BE2C (cell line): ENCODE data around the gene TULP4.
A peak's percentile ranks its signal among the peaks of the same experiment; 100 is the strongest.
"Not testable (repeated sequence)": the region's sequence is repeated elsewhere in the genome, so short reads cannot be mapped to it uniquely, and the experiment has no call there.

Experiments
- DNase-seq: peaks from one replicate; pipeline ENCODE4 v3.0.0-alpha.2; 2020
- H3K27me3 ChIP-seq: fragments of 250-450 bp; sonication (Bioruptor Pico); 2 replicates; pipeline ENCODE4 v1.5.1; 2020; ENCODE audit warnings: mild to moderate bottlenecking
- H3K36me3 ChIP-seq: fragments of 250-450 bp; sonication (Bioruptor Pico); 2 replicates; pipeline ENCODE4 v1.5.1; 2020; ENCODE audit warnings: mild to moderate bottlenecking
- H3K4me1 ChIP-seq: fragments of 250-450 bp; sonication (Bioruptor Pico); 2 replicates; pipeline ENCODE4 v1.5.1; 2020
- H3K4me3 ChIP-seq: 2 replicates; pipeline ENCODE4 v1.5.1; 2011; ENCODE audit warnings: low read depth, low read length
- H3K9me3 ChIP-seq: fragments of 250-450 bp; sonication (Bioruptor Pico); 2 replicates; pipeline ENCODE4 v1.5.1; 2020
- CTCF ChIP-seq: IDR thresholded peaks from 2 replicates; pipeline ENCODE4 v1.5.1; 2012; ENCODE audit warnings: mild to moderate bottlenecking, low read depth, low read length

Gene TULP4

GRCh38 chr6:158464483-158464882, 152.2 kb downstream of the TULP4 start:
- H3K27me3 ChIP-seq, result no peaks in the 10 kb centered on the region

GRCh38 chr6:158465257-158465656, 153.0 kb downstream of the TULP4 start:
- H3K4me1 ChIP-seq, result no peaks in the 10 kb centered on the region
- no peak overlapping the region for H3K4me3 ChIP-seq
- no peaks in the 10 kb centered on the region for H3K27me3 ChIP-seq
- TF ChIP-seq CTCF, result no peak
- peaks cover 40% of the 10 kb centered on the region for H3K36me3 ChIP-seq
- H3K9me3 ChIP-seq, result no peaks in the 10 kb centered on the region
- DNase-seq, result no peak

More at GRCh38 chr6:158464483-158464882, 152.2 kb downstream of the TULP4 start:
- peaks cover 44% of the 10 kb centered on the region for H3K36me3 ChIP-seq
- no peak overlapping the region for H3K4me3 ChIP-seq
- TF ChIP-seq CTCF, result no peak
- no peaks in the 10 kb centered on the region for H3K9me3 ChIP-seq
- DNase-seq, result no peak
- H3K4me1 ChIP-seq, result no peaks in the 10 kb centered on the region

- no peak overlapping the region for H3K4me3 ChIP-seq
- no peak for DNase-seq
- H3K36me3 ChIP-seq, result peaks cover 37% of the 10 kb centered on the region
- no peaks in the 10 kb centered on the region for H3K27me3 ChIP-seq
- H3K4me1 ChIP-seq, result no peaks in the 10 kb centered on the region
- no peaks in the 10 kb centered on the region for H3K9me3 ChIP-seq
- no peak for TF ChIP-seq CTCF
Observed at GRCh38 chr6:158465747-158466146, 153.5 kb downstream of the TULP4 start.

- peaks cover 25% of the 10 kb centered on the region for H3K36me3 ChIP-seq
- H3K4me1 ChIP-seq, result peaks cover 3% of the 10 kb centered on the region
- no peaks in the 10 kb centered on the region for H3K9me3 ChIP-seq
- no peak for TF ChIP-seq CTCF
- H3K4me3 ChIP-seq, result no peak overlapping the region
- no peaks in the 10 kb centered on the region for H3K27me3 ChIP-seq
- no peak for DNase-seq
Observed at GRCh38 chr6:158467923-158468322, 155.7 kb downstream of the TULP4 start.

GRCh38 chr6:158468666-158469065, 156.4 kb downstream of the TULP4 start:
- Histone ChIP-seq H3K4me1 (peaks cover 5% of the 10 kb centered on the region), H3K4me3 (no peak overlapping the region), H3K27me3 (no peaks in the 10 kb centered on the region), H3K9me3 (no peaks in the 10 kb centered on the region), H3K36me3 (peaks cover 22% of the 10 kb centered on the region)
- DNase-seq, result no peak
- 0 out of 2 replicates have a peak, but pooled peaks have one; percentile 12 for TF ChIP-seq CTCF

GRCh38 chr6:158470023-158470422, 157.8 kb downstream of the TULP4 start:
- DNase-seq, H3K4me1 ChIP-seq, H3K9me3 ChIP-seq, H3K4me3 ChIP-seq, H3K27me3 ChIP-seq: not testable (repeated sequence)
- peaks cover 16% of the 10 kb centered on the region for H3K36me3 ChIP-seq

GRCh38 chr6:158471339-158471738, 159.1 kb downstream of the TULP4 start:
- H3K27me3 ChIP-seq, result no peaks in the 10 kb centered on the region
- H3K4me1 ChIP-seq, result peaks cover 9% of the 10 kb centered on the region
- no peaks in the 10 kb centered on the region for H3K9me3 ChIP-seq
- no peak for TF ChIP-seq CTCF
- DNase-seq, result no peak
- H3K4me3 ChIP-seq, result no peak overlapping the region
- peaks cover 7% of the 10 kb centered on the region for H3K36me3 ChIP-seq
